Psoas muscle (tissue), 8 donors: ENCODE results near the gene TLL1. TPM values are rescaled to one million over a fixed set of nuclear protein-coding genes. Genes with fewer than 3 reads are reported as not detected.

Experiments used
- ATAC-seq, 4 donors: fragments of 200-7000 bp; cut with Tn5 transposase; one replicate each; pipeline ENCODE4 v1.9.1; 2020; ENCODE audit warnings: moderate library complexity in 3 of 4, mild to moderate bottlenecking in 2 of 4
- DNase-seq, 2 donors: peaks; one replicate each; pipeline ENCODE4 v3.0.0-alpha.2; 2020
- H3K27ac ChIP-seq: fragments of 200-600 bp; one replicate; pipeline ENCODE4 v1.8.0; 2022
- H3K27me3 ChIP-seq, 3 donors: fragments of 200-600 bp in 1 of 3; one replicate each; pipeline versions ENCODE4 v1.6.1 to v1.8.0; 2013 to 2022; ENCODE audit warnings: low read length in 2 of 3, mild to moderate bottlenecking in 2 of 3, moderate library complexity in 1 of 3; ENCODE audit not compliant: insufficient read depth in 3 of 3
- H3K36me3 ChIP-seq, 2 donors: fragments of 200-600 bp in 1 of 2; one replicate each; pipeline versions ENCODE4 v1.6.1 to v1.8.0; 2013 to 2022; ENCODE audit warnings: low read depth in 1 of 2, mild to moderate bottlenecking in 1 of 2, moderate library complexity in 1 of 2; ENCODE audit not compliant: insufficient read depth in 1 of 2
- H3K4me1 ChIP-seq: fragments of 200-600 bp; one replicate; pipeline ENCODE4 v1.8.0; 2022
- H3K4me3 ChIP-seq: fragments of 200-600 bp; one replicate; pipeline ENCODE4 v1.8.0; 2022; ENCODE audit warnings: mild to moderate bottlenecking
- H3K9me3 ChIP-seq: fragments of 200-600 bp; one replicate; pipeline ENCODE4 v1.8.0; 2022
- CTCF ChIP-seq: fragments of 200-600 bp; IDR thresholded peaks from one replicate; pipeline ENCODE4 v1.8.0; 2022; ENCODE audit warnings: antibody characterized with exemption
- WGBS, 3 donors: extraction: QIAGEN DNeasy Blood & Tissue Kit; methylation state at CpG; one replicate each; pipeline versions ENCODE4 v1.1.6 to v1.1.7; 2013; 5-methylcytosine and 5-hydroxymethylcytosine counted together
- intact Hi-C, 2 donors: fragments of 100-400 bp; cut with DNase I; formaldehyde crosslinking; loops; one replicate each; pipeline versions ENCODE4 v1.11.0 to v1.14.2; 2022
- polyA plus RNA-seq, 3 donors: library from polyadenylated mRNA; stranded (reverse); fragments of 200-250 nt; gene quantifications; one replicate each; pipeline ENCODE4 v1.2.3, GENCODE V29; 2013
- total RNA-seq, 4 donors: library from RNA; stranded (reverse); fragmentation: NEBNext Ultra II Directional in 2 of 4; extraction: Animal tissue kit (Norgen Biotek cat#: 25700) in 2 of 4; gene quantifications; one replicate each; pipeline versions ENCODE4 v1.2.1 to v1.2.4, GENCODE V29; 2021 to 2023
- donor health status: healthy with polysubstance abuse.
- donor health status: DM: no; HTN: no; CAD: no; lungs with moderate emphysema.
- donor health status: Bipolar disorder and iron deficiency.
- donor health status: healthy.
- donor health status: DM: yes; HTN: yes; CAD: no.
- donor health status: DM: no; HTN: no; CAD: no.
- donor health status: DM: no; HTN: no; CAD: no.
- donor health status: DM: yes; HTN: yes; CAD: no.

Gene TLL1
- total and polyA plus RNA-seq, 7 donors: 0.23 to 0.89 (median 0.54) TPM

- intact Hi-C loops: no loop called here
These were observed 141.4 kb downstream of the TLL1 start for GRCh38 chr4:166014411-166014810.

GRCh38 chr4:166017804-166018203 is 144.8 kb downstream of the TLL1 start:
- intact Hi-C loops: no loop called here
- DNase-seq: no peak
- Histone ChIP-seq H3K4me1 (no peaks in the 10 kb centered on the region), H3K36me3 (no peaks in the 10 kb centered on the region), H3K4me3 (no peak overlapping the region), H3K27ac (no peak overlapping the region), H3K27me3 (no peaks in the 10 kb centered on the region), H3K9me3 (no peaks in the 10 kb centered on the region)
- TF ChIP-seq CTCF: no peak
- no peak for ATAC-seq
- 91% methylated on average over 1 of the region's 1 CpG for WGBS, 3 donors

More at GRCh38 chr4:166014411-166014810, 141.4 kb downstream of the TLL1 start:
- Histone ChIP-seq H3K27me3 (no peaks in the 10 kb centered on the region), H3K4me1 (no peaks in the 10 kb centered on the region), H3K27ac (no peak overlapping the region), H3K36me3 (no peaks in the 10 kb centered on the region), H3K9me3 (peaks cover 5% of the 10 kb centered on the region), H3K4me3 (no peak overlapping the region)
- TF ChIP-seq CTCF: no peak
- no peak for DNase-seq
- ATAC-seq: no peak
- WGBS, 3 donors: 90 to 94% (median 92%) methylated on average over 6 of the region's 6 CpGs

GRCh38 chr4:166019441-166020220 is 146.6 kb downstream of the TLL1 start:
- ATAC-seq: no peak
- Histone ChIP-seq H3K9me3 (no peaks in the 10 kb centered on the region), H3K27ac (no peak overlapping the region), H3K4me1 (no peaks in the 10 kb centered on the region), H3K27me3 (no peaks in the 10 kb centered on the region), H3K4me3 (no peak overlapping the region), H3K36me3 (no peaks in the 10 kb centered on the region)
- no peak for DNase-seq
- intact Hi-C loops: no loop called here
- no peak for TF ChIP-seq CTCF
- 39 to 47% (median 41%) methylated on average over 2 of the region's 2 CpGs for WGBS, 3 donors

- no peak for TF ChIP-seq CTCF
- 90 to 93% (median 92%) methylated on average over 9 of the region's 9 CpGs for WGBS, 3 donors
- H3K27me3 ChIP-seq: no peaks in the 10 kb centered on the region
- H3K36me3 ChIP-seq: no peaks in the 10 kb centered on the region
- H3K4me3 ChIP-seq: no peak overlapping the region
- no peak overlapping the region for H3K27ac ChIP-seq
- no peak for DNase-seq
- no peaks in the 10 kb centered on the region for H3K4me1 ChIP-seq
- ATAC-seq: no peak
- H3K9me3 ChIP-seq: peaks cover under 1% of the 10 kb centered on the region
- intact Hi-C loops: no loop called here
These were observed 148.6 kb downstream of the TLL1 start for GRCh38 chr4:166021617-166022016.

- DNase-seq (no peak), ATAC-seq (no peak)
- Histone ChIP-seq H3K9me3 (no peaks in the 10 kb centered on the region), H3K4me3 (no peak overlapping the region), H3K4me1 (no peaks in the 10 kb centered on the region), H3K36me3 (no peaks in the 10 kb centered on the region), H3K27ac (no peak overlapping the region), H3K27me3 (no peaks in the 10 kb centered on the region)
- 89 to 97% (median 95%) methylated on average over 2 of the region's 2 CpGs for WGBS, 3 donors
- intact Hi-C loops: no loop called here
- no peak for TF ChIP-seq CTCF
These were observed 161.9 kb downstream of the TLL1 start for GRCh38 chr4:166034965-166035364.
